Mammary epithelial cell (primary cell): ENCODE measurements around the gene ARRDC1.

Experiments
- CTCF ChIP-seq, 2 donors: IDR thresholded peaks in 1 of 2; conservative IDR thresholded peaks in 1 of 2; 2 replicates each; pipeline ENCODE4 v1.5.1; 2011 to 2012; ENCODE audit warnings: inconsistent platforms in 2 of 2, low read length in 2 of 2, mild to moderate bottlenecking in 2 of 2, control low read depth in 1 of 2, low read depth in 1 of 2; ENCODE audit not compliant: insufficient read depth in 1 of 2; ENCODE audit errors: extremely low read depth in 1 of 2
- EZH2 ChIP-seq: IDR thresholded peaks from 2 replicates; pipeline ENCODE4 v1.6.1; 2012; ENCODE audit warnings: low read length, inconsistent platforms, borderline replicate concordance

GRCh38 chr9:137593176-137593575, 12.3 kb upstream of the ARRDC1 start:
- no peak for TF ChIP-seq CTCF (conservative IDR thresholded peaks at IDR 0.05 in 1 of 2, IDR thresholded peaks at IDR 0.05 in 1 of 2; ENCODE audit: extremely low read depth in 1 of 2, insufficient read depth in 1 of 2, low read depth in 1 of 2, low read length in 2 of 2)
- no peak for TF ChIP-seq EZH2
